ENCODE measurements around the gene LRRK2. TPM values are rescaled to one million over a fixed set of nuclear protein-coding genes. Genes with fewer than 3 reads are reported as not detected.
"Not testable (repeated sequence)": the region's sequence is repeated elsewhere in the genome, so short reads cannot be mapped to it uniquely, and the experiment has no call there.

Gene LRRK2
- not detected in 2 replicates for total RNA-seq (2014; rRNA removed; shearing (Covaris generic))

DNA sequence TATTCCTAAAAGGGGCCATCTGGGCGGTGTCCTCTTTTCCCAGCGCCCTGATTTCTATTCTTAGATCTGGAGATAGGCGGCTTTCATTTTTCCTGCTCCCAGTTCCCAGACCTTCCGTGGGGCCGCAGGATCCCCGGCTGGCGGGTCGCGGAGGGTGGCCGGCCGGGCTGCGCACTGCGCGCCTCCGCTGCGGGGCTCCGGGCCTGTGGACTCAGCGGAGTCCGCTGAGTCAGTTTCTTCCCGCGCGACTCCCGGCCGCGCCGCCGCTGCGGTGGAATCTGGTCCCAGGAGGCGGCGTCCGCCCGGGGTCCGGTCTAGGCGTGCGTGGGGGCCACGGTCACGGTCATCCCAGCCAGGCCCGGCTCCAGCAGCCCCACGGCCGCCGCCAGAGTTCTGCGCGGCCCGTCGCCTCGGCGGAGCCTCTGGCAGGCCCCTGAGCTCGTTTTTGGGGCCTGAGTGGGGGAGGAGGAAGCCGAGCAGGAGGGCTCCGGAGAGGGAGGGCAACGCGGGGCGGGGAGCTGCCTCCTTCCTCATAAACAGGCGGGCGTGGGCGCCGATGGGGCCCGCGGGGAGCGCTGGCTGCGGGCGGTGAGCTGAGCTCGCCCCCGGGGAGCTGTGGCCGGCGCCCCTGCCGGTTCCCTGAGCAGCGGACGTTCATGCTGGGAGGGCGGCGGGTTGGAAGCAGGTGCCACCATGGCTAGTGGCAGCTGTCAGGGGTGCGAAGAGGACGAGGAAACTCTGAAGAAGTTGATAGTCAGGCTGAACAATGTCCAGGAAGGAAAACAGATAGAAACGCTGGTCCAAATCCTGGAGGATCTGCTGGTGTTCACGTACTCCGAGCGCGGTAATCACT, at the start of gene LRRK2:
TSS of gene LRRK2 (plus strand) at position 559 of the 853 bp plus-strand sequence. CDS start at position 694, 135 bp downstream.
- DNase-seq (ENCODE audit: low spot score) = no peak

DNA sequence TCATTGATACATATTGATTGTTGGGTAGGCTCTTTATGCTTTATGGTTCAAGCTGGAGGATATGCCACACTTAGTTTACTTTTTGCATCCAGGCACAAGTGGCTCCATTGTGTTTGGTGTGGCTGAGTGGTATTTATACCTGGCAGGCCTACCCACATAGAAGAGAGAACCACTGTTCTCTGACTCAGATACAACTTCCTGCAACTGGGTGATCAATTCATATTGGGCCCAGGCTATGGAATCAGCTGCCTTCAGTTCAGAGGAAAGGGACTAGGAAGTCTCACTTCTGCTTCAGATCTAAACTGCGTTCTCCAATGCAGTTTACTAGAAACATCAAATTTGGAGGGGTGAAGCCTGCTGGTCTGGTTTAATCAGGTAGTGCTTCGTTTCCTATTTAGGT, 49.8 kb upstream of the LRRK2 start:
- no peak for DNase-seq (ENCODE audit: low spot score)

DNA sequence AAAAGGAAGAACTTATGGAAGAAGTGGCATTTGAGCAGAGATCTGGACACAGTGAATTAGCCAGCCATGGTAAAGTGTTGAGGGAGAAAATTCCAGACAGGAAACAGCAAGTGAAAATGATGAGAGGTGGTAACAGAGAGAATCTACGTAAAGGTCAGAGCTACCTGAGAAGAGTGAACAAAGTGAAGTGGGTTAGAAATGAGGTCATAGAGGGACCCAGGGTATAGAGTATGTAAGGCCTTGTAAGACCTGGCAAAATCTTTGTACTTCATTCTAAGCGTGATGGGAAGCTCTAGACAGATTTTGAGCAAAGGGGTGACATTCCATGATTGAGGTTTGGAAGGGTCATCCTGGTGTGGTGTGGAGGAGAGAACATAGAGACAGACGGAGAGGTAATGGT, 49.3 kb upstream of the LRRK2 start:
- no peak for DNase-seq (ENCODE audit: low spot score)

DNA sequence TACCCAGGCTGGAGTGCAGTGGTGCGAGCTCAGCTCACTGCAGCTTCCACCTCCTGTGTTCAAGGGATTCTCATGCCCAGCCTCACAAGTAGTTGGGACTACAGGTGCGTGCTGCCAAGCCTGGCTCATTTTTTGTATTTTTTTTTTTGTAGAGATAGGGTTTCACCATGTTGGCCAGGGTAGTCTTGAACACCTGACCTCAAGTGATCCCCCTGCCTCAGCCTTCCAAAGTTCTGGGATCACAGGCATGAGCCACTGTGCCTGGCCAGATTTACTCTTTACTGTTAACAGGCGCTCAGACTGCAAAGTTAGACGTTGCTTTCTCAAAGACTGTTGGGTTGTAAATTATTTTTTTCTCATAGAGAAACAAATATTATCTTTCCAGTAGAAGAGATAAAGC, 46.1 kb upstream of the LRRK2 start:
- DNase-seq (ENCODE audit: low spot score) = no peak

DNA sequence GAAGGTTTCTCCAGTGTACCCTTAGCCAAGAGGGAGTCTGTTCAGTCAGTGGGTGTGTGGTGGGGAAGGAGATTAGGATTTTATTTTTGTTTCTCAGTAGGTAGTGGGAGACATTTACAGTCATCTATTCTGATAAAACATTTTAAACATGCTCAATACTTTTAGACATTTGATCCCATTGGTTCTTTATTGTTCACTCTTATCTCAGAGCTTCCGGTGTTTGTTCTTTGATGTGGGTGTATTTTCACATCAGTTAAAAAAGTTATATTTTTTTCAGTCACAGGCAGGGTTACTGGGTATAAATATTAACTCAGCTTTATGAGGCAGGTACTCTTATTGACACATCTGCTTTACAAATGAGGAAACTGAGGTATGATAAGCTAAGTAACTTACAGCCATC, 43.3 kb upstream of the LRRK2 start:
- no peak for DNase-seq (ENCODE audit: low spot score)

DNA sequence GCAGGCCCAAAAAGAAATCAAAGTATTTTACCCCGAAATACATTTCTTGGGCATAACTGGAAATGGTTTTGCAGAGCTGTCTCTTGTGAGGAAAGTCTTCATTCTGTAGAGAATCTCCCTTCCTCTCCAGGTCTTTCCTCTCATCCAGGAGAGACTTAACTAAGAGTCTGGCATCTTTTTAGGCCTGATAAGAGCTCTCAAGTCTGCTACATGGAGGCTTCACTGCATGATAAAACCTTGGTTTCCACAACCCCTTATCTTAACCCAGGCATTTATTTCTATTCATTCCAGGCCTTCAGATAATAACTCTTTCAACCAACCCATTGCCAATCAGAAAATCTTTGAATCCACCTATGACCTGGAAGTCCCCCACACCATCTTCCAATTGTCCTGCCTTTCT, 41.1 kb upstream of the LRRK2 start:
- DNase-seq (ENCODE audit: low spot score) = no peak

DNA sequence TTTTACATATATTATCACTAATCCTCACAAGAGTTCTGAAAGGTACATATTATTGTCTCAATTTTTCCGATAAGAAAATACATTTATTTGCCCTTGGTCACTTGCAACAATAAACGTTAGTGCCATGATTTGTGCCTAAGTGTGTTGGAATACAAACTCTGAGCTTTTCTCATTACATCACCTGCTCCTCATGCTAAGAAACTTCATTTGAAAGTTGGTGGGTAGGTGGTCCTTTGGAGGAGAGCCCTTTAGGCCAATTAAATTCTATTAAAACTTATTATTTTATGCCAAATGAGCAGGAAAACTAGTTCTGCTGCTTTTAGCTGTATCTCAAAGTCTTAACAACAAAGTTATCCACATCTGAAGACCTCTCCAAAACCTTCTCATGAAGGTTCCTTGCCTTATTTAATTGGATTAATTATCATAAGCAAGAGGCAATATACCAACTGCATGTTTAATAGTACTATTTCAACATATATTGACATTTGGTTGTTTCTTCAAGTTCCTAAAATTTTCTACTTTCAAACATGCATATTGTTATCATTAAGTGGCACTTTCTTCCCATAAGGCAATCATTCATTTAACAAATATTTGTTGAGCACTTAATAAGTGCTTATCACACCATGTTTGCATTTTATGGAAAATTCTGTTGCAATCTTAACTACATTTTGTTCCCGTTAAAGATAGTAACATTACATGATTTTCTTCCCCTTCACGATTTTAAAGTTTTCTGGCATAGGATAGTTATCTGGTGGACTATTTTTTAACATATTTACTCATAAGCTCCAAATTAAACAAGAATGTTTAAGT, 40.1 kb upstream of the LRRK2 start:
- no peak for DNase-seq (ENCODE audit: low spot score)

DNA sequence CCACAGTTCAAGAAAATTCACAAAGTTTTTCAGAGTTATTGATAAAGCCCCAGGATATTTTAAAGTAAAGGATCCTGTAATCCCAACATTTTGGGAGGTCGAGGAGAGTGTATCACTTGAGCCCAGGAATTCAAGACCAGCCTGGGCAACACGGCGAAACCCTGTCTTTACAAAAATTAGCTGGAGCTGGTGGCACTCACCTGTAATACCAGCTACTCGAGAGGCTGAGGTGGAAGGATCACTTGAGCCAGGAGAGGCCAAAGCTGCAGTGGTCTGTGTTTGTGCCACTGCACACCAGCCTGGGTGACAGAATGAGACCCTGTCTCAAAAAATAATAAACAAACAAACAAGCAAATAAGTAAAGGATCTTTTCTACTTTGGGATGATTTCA, 39.5 kb upstream of the LRRK2 start:
- no peak for DNase-seq (ENCODE audit: low spot score)

DNA sequence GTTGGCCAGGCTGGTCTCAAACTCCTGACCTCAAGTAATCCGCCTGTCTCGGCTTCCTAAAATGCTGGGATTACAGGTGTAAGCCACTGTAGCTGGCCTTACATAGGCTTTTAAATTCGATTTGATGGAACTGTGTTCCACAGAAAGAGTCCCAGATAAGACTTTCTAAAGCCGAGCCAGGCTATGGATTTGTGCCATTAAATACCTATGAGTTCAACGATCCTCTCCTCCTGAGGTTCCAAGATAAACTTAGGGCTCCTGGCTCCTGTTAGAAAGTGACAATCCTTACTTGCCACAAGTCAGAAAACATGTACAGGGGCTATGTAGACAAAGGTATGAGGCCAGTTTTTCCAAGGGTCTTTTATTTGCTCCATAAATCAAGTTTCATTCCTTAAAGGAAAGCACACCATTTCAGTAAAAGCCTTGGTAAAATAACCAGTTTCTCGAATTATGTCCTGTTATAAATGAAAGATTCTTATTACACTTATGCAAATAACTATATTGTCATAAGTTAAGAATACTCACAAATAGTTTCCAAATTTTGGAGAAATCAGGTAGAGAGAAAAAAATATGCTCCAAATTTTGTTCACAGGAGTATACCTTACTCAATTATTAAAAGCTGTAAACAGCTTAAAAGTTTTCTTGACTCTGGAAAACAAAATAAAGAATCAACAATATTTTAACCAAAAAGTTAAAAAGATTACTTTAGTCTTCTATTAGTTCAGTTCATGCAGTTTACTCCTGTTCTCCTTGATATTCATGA, 36.1 kb upstream of the LRRK2 start:
- no peak for DNase-seq (ENCODE audit: low spot score)

DNA sequence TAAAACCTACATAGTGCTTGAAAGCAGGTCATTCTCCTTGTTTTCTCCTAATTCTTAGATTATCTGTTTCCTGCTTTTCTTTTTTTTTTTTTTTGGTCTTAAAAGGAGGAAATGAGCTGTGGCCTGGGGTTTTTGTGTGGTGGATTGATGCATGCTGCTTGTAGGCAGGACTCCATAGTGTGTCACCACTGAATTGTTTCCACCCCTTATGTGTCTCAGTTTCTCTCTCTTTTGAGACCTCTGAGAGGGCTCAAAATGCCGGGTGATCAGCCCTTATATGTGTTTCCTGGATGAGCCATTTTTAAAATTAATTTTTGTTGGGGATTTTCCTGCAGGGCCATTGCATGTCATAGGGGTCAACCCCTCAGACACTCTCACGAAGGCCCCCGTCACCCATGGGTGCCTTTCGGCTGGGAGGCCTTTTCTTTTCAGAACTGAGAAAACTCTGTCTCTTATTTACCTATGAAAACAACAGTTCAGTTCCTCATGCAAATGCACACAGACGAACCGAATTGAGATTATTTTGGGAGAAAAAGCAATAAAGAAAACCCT, 32.0 kb upstream of the LRRK2 start:
- DNase-seq (ENCODE audit: low spot score) = no peak

DNA sequence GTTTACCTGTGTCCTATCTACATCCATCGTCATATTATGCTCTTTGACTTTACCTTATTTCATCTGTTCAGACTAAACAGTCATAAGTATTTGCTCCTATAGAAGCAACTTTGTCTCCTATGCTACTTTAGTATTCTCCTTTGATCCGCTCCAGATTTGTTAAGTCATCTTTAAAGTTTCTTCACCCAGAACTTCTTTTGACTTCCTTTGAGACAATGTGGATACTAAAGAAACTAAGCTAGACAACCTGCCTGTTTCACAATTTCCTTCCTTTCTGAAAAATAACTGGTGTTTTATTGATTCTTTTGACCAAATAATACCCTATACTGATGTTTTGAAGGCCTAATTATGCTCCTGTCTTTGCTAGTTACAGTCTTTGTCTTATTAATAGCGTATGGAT, 30.0 kb upstream of the LRRK2 start:
- DNase-seq (ENCODE audit: low spot score) = no peak

DNA sequence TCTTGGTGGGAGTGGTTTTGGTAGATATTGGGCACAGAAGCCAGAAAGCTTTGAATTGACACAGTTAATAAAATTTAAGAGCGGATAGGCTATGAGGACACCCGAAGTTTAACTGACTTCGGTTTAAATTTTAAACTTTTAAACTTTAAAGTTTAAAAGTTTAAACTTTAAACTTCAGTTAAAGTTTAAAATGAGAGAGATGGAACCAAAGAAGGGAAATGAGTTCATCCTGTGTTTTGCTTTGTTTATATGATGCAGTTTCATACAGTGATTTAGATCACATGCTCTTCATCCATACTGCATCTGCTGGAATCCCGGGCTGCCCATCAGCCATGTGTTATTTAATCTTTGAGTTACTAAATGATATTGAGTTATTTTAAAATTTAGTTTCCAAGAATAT, 27.2 kb upstream of the LRRK2 start:
- DNase-seq (ENCODE audit: low spot score) = no peak

DNA sequence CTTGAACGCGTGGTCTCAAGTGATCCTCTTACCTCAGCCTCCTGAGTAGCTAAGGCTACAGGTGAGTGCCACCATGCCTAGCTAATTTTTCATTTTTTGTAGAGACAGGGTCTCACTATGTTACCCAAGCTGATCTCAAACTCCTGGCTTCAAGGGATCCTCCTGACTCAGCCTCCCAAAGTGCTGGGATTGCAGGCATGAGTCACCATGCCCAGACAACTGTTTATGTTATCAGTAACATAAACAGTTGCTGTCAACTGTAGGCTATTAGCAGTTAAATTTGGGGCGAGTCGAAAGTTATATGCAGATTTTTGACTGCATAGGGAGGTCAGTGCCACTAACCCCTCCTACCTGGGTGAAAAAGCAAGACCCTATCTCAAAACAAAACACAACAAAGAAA, 26.2 kb upstream of the LRRK2 start:
- DNase-seq (ENCODE audit: low spot score) = no peak

DNA sequence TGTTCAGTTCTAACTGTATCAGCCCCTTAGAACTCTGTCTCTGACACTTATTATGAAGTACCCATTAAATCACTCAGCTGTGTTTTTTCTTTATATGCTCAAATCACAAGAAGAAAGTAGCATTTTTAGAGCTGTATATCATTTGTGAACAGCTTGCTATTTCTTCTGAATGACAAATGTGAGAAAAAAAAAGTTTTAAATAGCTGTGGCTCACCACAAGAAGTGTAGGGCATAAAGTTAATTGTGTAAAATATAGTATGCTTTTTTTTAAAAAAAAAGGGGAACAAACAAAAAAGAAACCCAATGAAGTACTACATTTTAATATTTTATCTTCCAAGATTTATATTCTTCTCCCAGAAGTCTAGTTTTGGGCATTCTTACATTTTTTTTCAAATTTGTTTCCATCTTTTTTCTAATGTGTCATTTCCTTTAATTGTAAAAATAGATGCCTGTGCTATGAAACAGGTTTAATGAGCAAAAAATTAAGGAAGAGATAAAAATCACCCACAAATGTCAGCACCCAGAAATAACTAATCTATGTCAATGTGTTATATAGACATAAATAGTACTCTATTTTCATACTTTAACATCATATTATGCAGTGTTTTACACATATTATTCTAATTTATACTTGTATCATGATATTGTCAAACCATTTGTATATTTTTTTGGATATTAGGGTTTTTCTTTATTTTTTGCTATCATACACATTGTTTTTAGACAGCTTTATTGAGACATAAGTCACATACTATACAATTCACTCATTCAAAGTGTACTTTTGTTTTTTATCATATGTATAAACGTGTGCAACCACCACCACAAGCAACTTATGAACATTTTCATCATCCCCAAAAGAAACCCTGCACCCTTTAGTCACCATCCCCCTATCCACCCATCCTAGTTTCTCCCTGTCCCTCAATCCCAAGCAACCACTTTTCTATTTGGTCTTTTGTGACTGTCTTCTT, 22.4 kb upstream of the LRRK2 start:
- DNase-seq (ENCODE audit: low spot score) = no peak

DNA sequence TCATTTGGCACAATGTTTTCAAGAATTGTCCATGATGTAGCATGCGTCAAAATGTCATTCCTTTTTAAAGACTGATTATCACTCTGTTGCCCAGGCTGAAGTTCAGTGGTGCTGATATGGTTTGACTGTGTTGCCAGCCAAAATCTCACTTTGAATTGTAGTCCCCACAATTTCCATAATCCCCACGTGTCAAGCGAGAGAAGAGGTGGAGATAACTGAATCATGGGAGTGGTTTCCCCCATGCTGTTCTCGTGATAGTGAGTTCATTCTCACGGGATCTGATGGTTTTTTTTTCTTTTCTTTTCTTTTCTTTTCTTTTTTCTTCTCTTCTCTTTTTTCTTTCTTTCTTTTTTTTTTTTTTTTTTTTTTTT, 21.8 kb upstream of the LRRK2 start:
- DNase-seq (ENCODE audit: low spot score) = no peak

DNA sequence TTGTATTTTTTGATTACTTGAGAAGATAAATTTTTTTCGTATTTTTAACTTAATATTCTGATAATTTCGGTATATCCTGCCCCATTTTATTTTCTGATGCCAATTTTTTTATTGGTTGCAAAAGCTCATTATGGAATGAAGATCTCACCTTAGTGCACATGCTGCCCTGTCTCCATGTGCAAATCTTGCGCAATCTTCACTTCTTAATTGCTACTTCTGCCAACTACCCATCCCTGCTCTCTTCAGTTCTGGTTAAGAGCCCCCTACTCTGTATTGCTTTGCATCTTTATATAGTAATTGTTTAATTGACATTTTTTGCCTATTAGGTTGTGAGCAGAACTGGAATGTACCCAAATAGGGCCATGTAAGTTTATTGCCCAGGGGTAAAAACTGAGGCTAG, 20.5 kb upstream of the LRRK2 start:
- DNase-seq (ENCODE audit: low spot score) = no peak

DNA sequence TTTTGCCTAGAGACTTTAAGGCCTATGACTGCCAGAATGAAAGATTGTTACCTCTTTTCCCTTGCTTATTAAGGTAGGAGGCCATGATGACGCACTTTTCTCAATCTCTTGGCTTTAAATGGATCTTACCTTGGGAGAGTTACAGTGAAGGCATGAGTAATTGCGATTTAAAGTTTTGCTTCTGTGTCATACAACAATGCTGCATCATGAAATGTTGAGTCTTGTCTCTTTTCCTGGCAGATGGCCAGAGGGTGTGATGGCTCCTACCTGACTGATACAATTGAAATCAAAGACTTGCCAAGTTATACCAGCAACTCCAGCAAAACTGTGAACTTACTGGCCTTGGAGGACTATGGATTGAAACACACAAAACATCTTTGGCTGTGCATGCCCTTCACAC, 17.2 kb upstream of the LRRK2 start:
- no peak for DNase-seq (ENCODE audit: low spot score)

DNA sequence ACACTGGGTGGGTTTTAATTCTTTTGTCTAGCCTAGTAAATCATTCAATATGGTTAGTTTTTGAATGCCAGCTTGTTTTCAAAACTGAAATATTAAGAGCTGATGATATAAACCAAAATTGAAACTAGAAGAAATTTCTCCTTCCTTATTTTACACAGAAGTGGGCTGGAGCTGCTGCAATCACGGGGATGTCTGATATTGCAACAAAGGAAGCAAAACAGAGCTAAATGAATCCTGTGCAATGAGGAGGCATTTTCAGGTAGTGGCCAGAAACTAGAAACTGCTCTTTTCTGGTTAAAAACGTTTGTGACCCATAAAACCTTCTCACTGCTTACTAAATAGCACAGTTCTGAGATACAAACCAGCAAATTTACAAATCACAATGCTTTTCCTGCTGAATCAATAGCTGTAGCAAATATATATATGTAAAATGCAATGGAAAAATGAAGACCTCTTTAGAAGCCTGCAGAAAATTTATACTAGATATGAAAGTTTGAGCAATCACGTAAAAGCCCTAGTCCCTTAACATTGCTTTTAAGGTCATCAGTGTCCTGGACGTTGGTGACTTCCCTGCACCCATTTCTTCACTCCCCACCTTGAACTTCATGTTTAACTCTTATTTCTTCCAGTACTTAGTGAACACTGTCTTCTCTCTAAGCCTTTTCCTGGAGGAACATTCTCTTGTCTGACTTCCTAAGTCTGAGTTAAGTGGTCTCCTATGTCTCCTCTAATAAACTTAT, 15.9 kb upstream of the LRRK2 start:
- no peak for DNase-seq (ENCODE audit: low spot score)

DNA sequence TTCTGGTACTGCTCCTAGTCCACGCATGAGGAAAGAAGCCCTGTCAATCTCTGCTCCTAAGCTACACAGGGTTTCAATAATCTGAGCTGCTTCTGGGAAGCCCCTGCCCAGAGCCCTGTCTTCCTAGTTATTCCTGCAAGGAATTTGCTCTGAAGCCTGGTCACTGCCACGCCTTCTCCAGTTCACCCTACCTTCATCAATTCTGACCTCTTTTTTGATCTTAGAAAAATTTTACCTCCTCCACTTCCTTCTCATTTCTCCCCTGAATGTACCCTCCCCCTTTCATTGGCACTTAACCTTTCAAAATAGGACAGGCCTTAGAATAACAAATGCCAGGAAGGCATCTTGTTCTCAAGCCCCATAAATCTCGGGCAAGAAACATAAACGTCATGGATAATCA, 14.9 kb upstream of the LRRK2 start:
- DNase-seq (ENCODE audit: low spot score) = no peak

DNA sequence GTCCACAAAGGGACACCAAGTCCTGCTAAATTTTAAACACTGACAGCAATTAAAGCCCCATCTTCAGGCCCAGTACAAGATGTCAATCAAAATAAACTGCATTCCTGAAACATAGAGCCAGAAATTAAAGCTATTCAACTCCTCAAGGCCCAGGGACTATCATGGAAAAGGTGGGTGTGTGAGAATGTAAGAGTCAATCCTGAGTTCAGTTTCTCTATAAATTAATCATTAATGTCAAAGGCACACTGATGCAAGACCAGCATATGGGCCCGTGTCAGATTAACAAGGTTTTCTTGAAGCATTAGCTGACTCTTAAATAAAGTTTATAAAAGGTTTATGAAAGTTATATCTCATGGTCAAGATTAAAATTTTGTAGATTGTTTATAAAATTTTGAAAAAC, 13.6 kb upstream of the LRRK2 start:
- not testable (repeated sequence) for DNase-seq (ENCODE audit: low spot score)

Data from HT-29 (cell line).